K562 (cell line): ENCODE data around the gene CACTIN. TPM values are rescaled to one million over a fixed set of nuclear protein-coding genes. Genes with fewer than 3 reads are reported as not detected.
A peak's percentile ranks its signal among the peaks of the same experiment; 100 is the strongest.

Experiments
- BMI1 ChIP-seq: fragments of 150-350 bp; IDR thresholded peaks from 2 replicates; pipeline ENCODE4 v1.6.1; 2014; ENCODE audit warnings: low read length
- C11orf30 ChIP-seq: fragments of 450-650 bp; IDR thresholded peaks from 2 replicates; pipeline ENCODE4 v1.6.1; 2016; ENCODE audit warnings: low read depth, mild to moderate bottlenecking
- CBFA2T3 ChIP-seq: fragments of 450-650 bp; IDR thresholded peaks from 2 replicates; pipeline ENCODE4 v1.6.1; 2017
- CEBPG ChIP-seq, 3 experiments: fragments of 200-800 bp in 1 of 3; sonication (Bioruptor generic) in 1 of 3; sonication (generic) in 1 of 3; formaldehyde crosslinking in 1 of 3; IDR thresholded peaks in 2 of 3; conservative IDR thresholded peaks in 1 of 3; 2 replicates each; pipeline versions ENCODE4 v1.6.1 to v1.8.0; 2016 to 2022; ENCODE audit warnings: missing compliant biosample characterization in 2 of 3, missing genetic modification characterization in 2 of 3, mild to moderate bottlenecking in 1 of 3, missing genetic modification reagents in 1 of 3
- CHD2 ChIP-seq: IDR thresholded peaks from 2 replicates; pipeline ENCODE4 v1.6.1; 2011; ENCODE audit warnings: low read depth, low read length
- FOXJ3 ChIP-seq: sonication (generic); formaldehyde crosslinking; IDR thresholded peaks from 2 replicates; pipeline ENCODE4 v1.4.0; 2020; ENCODE audit warnings: mild to moderate bottlenecking, missing genetic modification reagents
- FOXP1 ChIP-seq: sonication (generic); formaldehyde crosslinking; IDR thresholded peaks from 2 replicates; pipeline ENCODE4 v1.8.0; 2022; ENCODE audit warnings: mild to moderate bottlenecking, missing genetic modification reagents
- HDAC8 ChIP-seq: fragments of 450-650 bp; IDR thresholded peaks from 2 replicates; pipeline ENCODE4 v1.6.1; 2016; ENCODE audit warnings: mild to moderate bottlenecking, missing genetic modification characterization, moderate library complexity, missing compliant biosample characterization
- HDGF ChIP-seq: fragments of 450-650 bp; IDR thresholded peaks from 2 replicates; pipeline ENCODE4 v1.6.1; 2016
- HNRNPK ChIP-seq: fragments of 200-400 bp; formaldehyde crosslinking; IDR thresholded peaks from one replicate; pipeline ENCODE4 v1.6.1; 2018; ENCODE audit warnings: mild to moderate bottlenecking, low read depth, low read length; ENCODE audit not compliant: poor library complexity, severe bottlenecking
- IRF2 ChIP-seq: sonication (generic); formaldehyde crosslinking; IDR thresholded peaks from 2 replicates; pipeline ENCODE4 v1.8.1; 2022; ENCODE audit warnings: mild to moderate bottlenecking, missing genetic modification reagents
- KLF1 ChIP-seq: fragments of 450-650 bp; IDR thresholded peaks from 2 replicates; pipeline ENCODE4 v1.6.1; 2016; ENCODE audit warnings: missing genetic modification characterization, missing compliant biosample characterization
- MCM5 ChIP-seq: fragments of 450-650 bp; IDR thresholded peaks from 2 replicates; pipeline ENCODE4 v1.6.1; 2016; ENCODE audit warnings: low read depth
- MEF2A ChIP-seq: IDR thresholded peaks from 2 replicates; pipeline ENCODE4 v1.6.1; 2011; ENCODE audit warnings: low read depth, mild to moderate bottlenecking, low read length, moderate library complexity; ENCODE audit not compliant: control insufficient read depth
- MIER1 ChIP-seq: fragments of 450-650 bp; IDR thresholded peaks from 2 replicates; pipeline ENCODE4 v1.6.1; 2016; ENCODE audit warnings: antibody characterized with exemption, mild to moderate bottlenecking, low read depth
- SAFB ChIP-seq: fragments of 200-400 bp; formaldehyde crosslinking; IDR thresholded peaks from 2 replicates; pipeline ENCODE4 v1.6.1; 2017; ENCODE audit warnings: low read depth, low read length, borderline replicate concordance
- SMAD2 ChIP-seq: fragments of 150-350 bp; IDR thresholded peaks from 2 replicates; pipeline ENCODE4 v1.6.1; 2014; ENCODE audit warnings: low read depth, mild to moderate bottlenecking, low read length
- SMARCC2 ChIP-seq: fragments of 450-650 bp; IDR thresholded peaks from 2 replicates; pipeline ENCODE4 v1.6.1; 2017; ENCODE audit warnings: antibody characterized with exemption, moderate library complexity, mild to moderate bottlenecking, low read depth
- STAG1 ChIP-seq: sonication (generic); formaldehyde crosslinking; IDR thresholded peaks from 2 replicates; pipeline ENCODE4 v1.5.0; 2020; ENCODE audit warnings: missing genetic modification reagents, borderline replicate concordance
- TEAD1 ChIP-seq, 2 experiments: fragments of 450-650 bp in 1 of 2; sonication (generic) in 1 of 2; formaldehyde crosslinking; IDR thresholded peaks; 2 replicates each; pipeline versions ENCODE4 v1.4.0 to v1.8.0; 2020 to 2022; ENCODE audit warnings: mild to moderate bottlenecking in 2 of 2, missing genetic modification reagents in 1 of 2
- TRIM24 ChIP-seq, 2 experiments: fragments of 450-650 bp; IDR thresholded peaks; 2 replicates each; pipeline ENCODE4 v1.6.1; 2016
- ZNF224 ChIP-seq: sonication (generic); formaldehyde crosslinking; IDR thresholded peaks from 2 replicates; pipeline ENCODE4 v1.8.0; 2022; ENCODE audit warnings: mild to moderate bottlenecking, missing genetic modification reagents
- ZNF507 ChIP-seq: conservative IDR thresholded peaks from 2 replicates; pipeline ENCODE4 v1.6.1; 2017; ENCODE audit warnings: missing genetic modification characterization, missing compliant biosample characterization
- polyA plus RNA-seq, 8 experiments: library from polyadenylated mRNA; depleted of rRNA in 4 of 8; stranded (reverse) in 5 of 8; unstranded in 3 of 8; fragments of >200 nt; fragmentation: Nextera tagmentation in 2 of 8; fragmentation: Illumina TruSeq in 1 of 8; extraction: Ambion mirVana in 2 of 8; extraction: Trizol in 1 of 8; gene quantifications; 2 replicates each; pipeline versions ENCODE4 v1.2.1 to v1.2.3, GENCODE V29; 2011 to 2014; ENCODE audit warnings: inconsistent platforms in 1 of 8, missing spikeins in 1 of 8
- total RNA-seq, 7 experiments: library from RNA; depleted of rRNA in 6 of 7; stranded (reverse); fragments of >200 nt in 6 of 7; fragmentation: Illumina TruSeq in 2 of 7; extraction: Trizol in 2 of 7; gene quantifications; 2 replicates each; pipeline versions ENCODE4 v1.2.1 to v1.2.3, GENCODE V29; 2011 to 2021; ENCODE audit warnings: low replicate concordance in 1 of 7
- TF ChIP-seq, protein P1 (sequence below): fragments of 450-650 bp; formaldehyde crosslinking; IDR thresholded peaks from 2 replicates; pipeline ENCODE4 v1.4.0; 2020; ENCODE audit warnings: mild to moderate bottlenecking, moderate library complexity
- TF ChIP-seq, protein P2 (sequence below): fragments of 450-650 bp; IDR thresholded peaks from 2 replicates; pipeline ENCODE4 v1.6.1; 2014; ENCODE audit warnings: low read depth, mild to moderate bottlenecking, moderate library complexity, borderline replicate concordance
- TF ChIP-seq, protein P3 (sequence below): IDR thresholded peaks from 2 replicates; pipeline ENCODE4 v1.6.1; 2011; ENCODE audit warnings: borderline replicate concordance, low read depth, mild to moderate bottlenecking, moderate library complexity, low read length; ENCODE audit not compliant: insufficient read depth, poor library complexity, severe bottlenecking

The CACTIN gene
- total and polyA plus RNA-seq, 9 of the 15 experiments (the other 6 are each of a cell fraction or from before 2014, with no cell fraction given) = 0.15 to 49.2 (median 15.0) TPM

DNA sequence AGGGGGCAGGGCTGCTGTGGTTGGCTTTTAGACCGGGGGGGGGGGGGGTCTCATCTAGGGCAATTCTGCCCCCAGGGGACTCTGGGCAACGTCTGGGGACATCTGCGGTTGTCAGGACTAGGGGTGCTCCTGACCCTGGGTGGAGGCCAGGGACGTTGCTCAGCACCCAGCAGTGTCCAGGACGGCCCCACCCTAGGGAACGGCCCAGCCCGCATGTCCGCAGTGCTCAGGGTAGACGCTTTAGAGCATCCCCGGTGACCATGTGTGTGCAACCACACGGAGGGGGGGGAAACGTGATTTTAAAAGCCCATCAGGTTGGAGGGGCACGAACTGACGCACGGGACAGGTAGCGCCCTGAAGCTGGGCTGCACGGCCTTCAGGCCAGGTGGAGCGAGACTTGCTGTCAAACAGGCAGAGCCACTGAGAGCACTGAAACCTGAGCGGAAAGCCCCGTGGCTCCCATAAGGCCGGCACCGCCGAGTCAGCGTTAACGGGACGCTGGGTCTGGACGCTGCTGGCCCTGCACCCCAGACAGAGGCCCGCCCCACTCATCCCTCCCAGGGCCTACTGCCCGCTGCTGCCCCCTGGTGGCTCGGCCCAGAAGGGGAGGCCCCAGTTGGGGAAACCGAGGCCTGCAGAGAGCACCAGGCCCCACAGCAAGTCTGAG lies 8.3 kb downstream of the CACTIN start (continued):
- TF ChIP-seq TEAD1 (CRISPR knock-in tag; IDR thresholded peaks at IDR 0.05) (peak in 1 of 2 experiments; percentile 51; a peak in 1 of 4 replicates), KLF1 (tag) (no peak), ZNF224 (CRISPR knock-in tag) (no peak), HDAC8 (tag) (no peak), IRF2 (CRISPR knock-in tag) (no peak), CEBPG (CRISPR knock-in tag; IDR thresholded peaks at IDR 0.05) (no peak), CEBPG (tag; conservative IDR thresholded peaks at IDR 0.05 in 1 of 2, IDR thresholded peaks at IDR 0.05 in 1 of 2) (no peak), TRIM24 (IDR thresholded peaks at IDR 0.05) (no peak), BMI1 (no peak), C11orf30 (peak; percentile 97), CHD2 (no peak), ZNF507 (tag) (no peak), FOXP1 (CRISPR knock-in tag) (no peak), STAG1 (CRISPR knock-in tag) (peak; percentile 59; the same call in 1 of the 2 replicates), SAFB (no peak), MCM5 (no peak), MEF2A (no peak), MIER1 (no peak), HNRNPK (no peak), CBFA2T3 (no peak), SMAD2 (no peak), FOXJ3 (CRISPR knock-in tag) (no peak), SMARCC2 (no peak), HDGF (no peak)
- TF ChIP-seq, protein P1, sequence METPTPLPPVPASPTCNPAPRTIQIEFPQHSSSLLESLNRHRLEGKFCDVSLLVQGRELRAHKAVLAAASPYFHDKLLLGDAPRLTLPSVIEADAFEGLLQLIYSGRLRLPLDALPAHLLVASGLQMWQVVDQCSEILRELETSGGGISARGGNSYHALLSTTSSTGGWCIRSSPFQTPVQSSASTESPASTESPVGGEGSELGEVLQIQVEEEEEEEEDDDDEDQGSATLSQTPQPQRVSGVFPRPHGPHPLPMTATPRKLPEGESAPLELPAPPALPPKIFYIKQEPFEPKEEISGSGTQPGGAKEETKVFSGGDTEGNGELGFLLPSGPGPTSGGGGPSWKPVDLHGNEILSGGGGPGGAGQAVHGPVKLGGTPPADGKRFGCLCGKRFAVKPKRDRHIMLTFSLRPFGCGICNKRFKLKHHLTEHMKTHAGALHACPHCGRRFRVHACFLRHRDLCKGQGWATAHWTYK (CRISPR knock-in tag) = no peak
- TF ChIP-seq, protein P2, sequence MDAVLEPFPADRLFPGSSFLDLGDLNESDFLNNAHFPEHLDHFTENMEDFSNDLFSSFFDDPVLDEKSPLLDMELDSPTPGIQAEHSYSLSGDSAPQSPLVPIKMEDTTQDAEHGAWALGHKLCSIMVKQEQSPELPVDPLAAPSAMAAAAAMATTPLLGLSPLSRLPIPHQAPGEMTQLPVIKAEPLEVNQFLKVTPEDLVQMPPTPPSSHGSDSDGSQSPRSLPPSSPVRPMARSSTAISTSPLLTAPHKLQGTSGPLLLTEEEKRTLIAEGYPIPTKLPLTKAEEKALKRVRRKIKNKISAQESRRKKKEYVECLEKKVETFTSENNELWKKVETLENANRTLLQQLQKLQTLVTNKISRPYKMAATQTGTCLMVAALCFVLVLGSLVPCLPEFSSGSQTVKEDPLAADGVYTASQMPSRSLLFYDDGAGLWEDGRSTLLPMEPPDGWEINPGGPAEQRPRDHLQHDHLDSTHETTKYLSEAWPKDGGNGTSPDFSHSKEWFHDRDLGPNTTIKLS = no peak
- TF ChIP-seq, protein P3, sequence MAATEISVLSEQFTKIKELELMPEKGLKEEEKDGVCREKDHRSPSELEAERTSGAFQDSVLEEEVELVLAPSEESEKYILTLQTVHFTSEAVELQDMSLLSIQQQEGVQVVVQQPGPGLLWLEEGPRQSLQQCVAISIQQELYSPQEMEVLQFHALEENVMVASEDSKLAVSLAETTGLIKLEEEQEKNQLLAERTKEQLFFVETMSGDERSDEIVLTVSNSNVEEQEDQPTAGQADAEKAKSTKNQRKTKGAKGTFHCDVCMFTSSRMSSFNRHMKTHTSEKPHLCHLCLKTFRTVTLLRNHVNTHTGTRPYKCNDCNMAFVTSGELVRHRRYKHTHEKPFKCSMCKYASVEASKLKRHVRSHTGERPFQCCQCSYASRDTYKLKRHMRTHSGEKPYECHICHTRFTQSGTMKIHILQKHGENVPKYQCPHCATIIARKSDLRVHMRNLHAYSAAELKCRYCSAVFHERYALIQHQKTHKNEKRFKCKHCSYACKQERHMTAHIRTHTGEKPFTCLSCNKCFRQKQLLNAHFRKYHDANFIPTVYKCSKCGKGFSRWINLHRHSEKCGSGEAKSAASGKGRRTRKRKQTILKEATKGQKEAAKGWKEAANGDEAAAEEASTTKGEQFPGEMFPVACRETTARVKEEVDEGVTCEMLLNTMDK = peak; percentile 89
